ENCODE data around the gene MKLN1.
A peak's percentile ranks its signal among the peaks of the same experiment; 100 is the strongest.

The MKLN1 gene

DNA sequence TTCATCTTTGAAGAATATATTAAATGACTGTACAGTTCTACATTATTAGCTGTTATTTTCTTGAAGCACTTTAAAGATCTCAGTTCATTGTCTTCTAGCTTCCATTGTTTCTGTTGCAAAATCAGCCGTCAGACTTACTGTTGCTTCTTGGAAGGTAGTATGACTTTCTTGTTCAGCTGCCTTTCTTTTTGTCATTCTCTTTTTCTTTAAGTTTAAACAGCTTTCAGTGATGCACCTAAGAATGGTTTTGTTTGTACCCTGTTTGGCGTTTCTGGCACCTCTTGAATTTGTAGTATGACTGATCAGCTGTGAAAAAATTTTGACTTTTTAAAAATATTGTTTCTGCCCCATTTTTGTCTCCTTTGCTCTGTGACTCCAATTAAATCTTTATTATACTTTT, 9.3 kb downstream of the MKLN1 start:
- no peak for TF ChIP-seq POLR2A (IDR thresholded peaks at IDR 0.05; ENCODE audit: low read depth, low read length)
- TF ChIP-seq POLR2AphosphoS5 (IDR thresholded peaks at IDR 0.05; ENCODE audit: low read depth, low read length) = no peak
- TF ChIP-seq TAF1 (IDR thresholded peaks at IDR 0.05; ENCODE audit: borderline replicate concordance, low read depth, low read length) = no peak
- no peak for FAIRE-seq
- no peak for DNase-seq (ENCODE audit: insufficient read length)

DNA sequence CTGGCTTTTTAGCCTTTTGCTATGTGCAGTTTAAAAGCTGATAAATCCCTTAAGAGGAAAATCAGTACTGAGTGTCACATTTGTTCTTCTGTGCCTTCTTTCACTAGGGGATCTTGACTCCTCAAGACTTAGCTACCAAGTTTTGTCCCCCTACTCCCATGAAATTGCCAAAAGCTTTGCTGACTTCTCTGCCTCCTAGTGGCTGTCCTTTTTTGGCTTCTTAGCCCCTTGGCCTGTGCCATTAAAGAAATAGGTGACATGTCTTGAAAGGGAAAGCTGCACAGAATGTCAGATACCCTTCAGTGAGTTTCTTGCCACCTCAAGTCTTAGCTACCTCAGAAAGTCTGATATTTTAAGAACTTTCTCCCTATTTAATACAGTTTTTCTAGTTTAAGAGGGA, 10.5 kb downstream of the MKLN1 start:
- DNase-seq (ENCODE audit: insufficient read length) (no peak), FAIRE-seq (no peak)
- no peak for TF ChIP-seq TAF1 (IDR thresholded peaks at IDR 0.05; ENCODE audit: borderline replicate concordance, low read depth, low read length)
- TF ChIP-seq POLR2A (IDR thresholded peaks at IDR 0.05; ENCODE audit: low read depth, low read length) = no peak
- TF ChIP-seq POLR2AphosphoS5 (IDR thresholded peaks at IDR 0.05; ENCODE audit: low read depth, low read length) = no peak

DNA sequence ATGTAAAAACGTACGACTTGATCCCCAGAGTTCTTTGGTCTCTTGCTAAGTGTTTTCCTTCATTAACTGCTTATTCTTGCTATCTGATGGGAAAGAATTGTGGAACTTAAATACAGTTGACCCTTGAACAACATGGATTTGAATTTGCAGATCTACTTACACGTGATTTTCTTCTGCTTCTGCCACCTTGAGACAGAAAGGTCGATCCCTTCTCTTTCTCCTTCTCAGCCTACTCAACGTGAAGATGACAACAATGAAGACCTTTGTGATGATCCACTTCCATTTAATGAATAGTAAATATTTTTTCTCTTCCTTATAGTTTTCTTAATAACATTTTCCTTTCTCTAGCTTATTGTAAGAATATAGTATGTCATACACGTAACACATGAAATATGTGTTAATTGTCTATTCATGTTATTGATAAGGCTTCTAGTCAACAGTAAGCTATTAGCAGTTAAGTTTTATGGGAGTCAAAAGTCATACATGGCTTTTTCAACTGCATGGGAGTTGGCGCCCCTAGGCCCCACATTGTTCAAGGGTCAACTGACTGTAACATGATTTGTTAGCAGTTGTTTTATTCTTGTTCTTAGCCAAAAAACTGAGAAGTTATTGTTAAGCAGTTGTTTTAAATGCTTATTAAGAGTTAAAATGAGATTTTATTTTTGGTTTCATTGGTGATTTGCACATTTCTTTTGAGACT, 11.2 kb downstream of the MKLN1 start:
- TF ChIP-seq POLR2A (IDR thresholded peaks at IDR 0.05; ENCODE audit: low read depth, low read length) = no peak
- TF ChIP-seq TAF1 (IDR thresholded peaks at IDR 0.05; ENCODE audit: borderline replicate concordance, low read depth, low read length) = no peak
- TF ChIP-seq POLR2AphosphoS5 (IDR thresholded peaks at IDR 0.05; ENCODE audit: low read depth, low read length) = no peak
- peak; percentile 44 for FAIRE-seq
- DNase-seq (ENCODE audit: insufficient read length) = no peak

DNA sequence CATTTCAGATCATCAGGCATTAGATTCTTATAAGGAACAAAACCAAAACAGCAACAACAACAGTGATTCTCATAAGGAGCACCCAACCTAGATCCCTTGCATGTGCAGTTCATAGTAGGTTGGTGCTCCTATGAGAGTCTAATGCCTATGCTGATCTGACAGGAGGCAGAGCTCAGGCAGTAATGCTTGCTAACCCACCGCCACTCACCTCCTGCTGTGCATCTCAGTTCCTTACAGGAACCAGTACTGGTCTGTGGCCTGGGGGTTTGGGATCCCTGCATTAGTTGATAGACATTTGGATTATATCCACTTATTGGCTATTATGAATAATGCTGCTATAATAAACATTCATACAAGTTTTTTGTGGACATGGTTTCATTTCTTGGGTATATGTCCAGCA, 14.0 kb downstream of the MKLN1 start:
- TF ChIP-seq POLR2AphosphoS5 (IDR thresholded peaks at IDR 0.05; ENCODE audit: low read depth, low read length) (no peak), TAF1 (IDR thresholded peaks at IDR 0.05; ENCODE audit: borderline replicate concordance, low read depth, low read length) (no peak), POLR2A (IDR thresholded peaks at IDR 0.05; ENCODE audit: low read depth, low read length) (no peak)
- FAIRE-seq = no peak
- no peak for DNase-seq (ENCODE audit: insufficient read length)

DNA sequence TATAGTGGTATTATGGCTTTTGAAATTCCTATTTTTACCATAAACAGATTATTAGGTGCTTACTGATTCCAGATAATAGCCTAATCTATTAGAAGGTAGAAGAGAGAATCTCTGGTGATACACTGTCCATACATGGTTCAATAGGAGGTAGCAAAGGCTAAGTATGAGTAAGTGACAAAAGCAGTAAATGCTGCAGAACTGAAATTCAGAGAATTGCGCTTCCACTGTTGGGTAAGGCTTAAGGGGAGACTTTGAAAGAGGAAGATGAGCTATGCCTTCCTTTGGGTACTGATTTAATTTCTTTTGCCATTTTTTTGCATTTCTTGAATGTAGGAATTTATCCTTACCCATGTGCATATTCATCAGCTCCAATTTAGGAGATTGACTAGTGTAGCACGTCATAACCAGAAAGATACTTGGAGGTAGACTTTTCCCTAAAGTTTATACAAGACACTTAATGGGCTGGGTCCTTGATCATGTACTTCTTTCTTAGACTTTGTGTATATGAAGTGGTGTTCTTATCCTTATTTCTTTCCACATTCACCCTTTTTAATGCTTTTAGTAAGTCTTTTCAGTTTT, 15.3 kb downstream of the MKLN1 start:
- no peak for DNase-seq (ENCODE audit: insufficient read length)
- no peak for TF ChIP-seq POLR2AphosphoS5 (IDR thresholded peaks at IDR 0.05; ENCODE audit: low read depth, low read length)
- TF ChIP-seq POLR2A (IDR thresholded peaks at IDR 0.05; ENCODE audit: low read depth, low read length) = no peak
- no peak for TF ChIP-seq TAF1 (IDR thresholded peaks at IDR 0.05; ENCODE audit: borderline replicate concordance, low read depth, low read length)
- FAIRE-seq = no peak

DNA sequence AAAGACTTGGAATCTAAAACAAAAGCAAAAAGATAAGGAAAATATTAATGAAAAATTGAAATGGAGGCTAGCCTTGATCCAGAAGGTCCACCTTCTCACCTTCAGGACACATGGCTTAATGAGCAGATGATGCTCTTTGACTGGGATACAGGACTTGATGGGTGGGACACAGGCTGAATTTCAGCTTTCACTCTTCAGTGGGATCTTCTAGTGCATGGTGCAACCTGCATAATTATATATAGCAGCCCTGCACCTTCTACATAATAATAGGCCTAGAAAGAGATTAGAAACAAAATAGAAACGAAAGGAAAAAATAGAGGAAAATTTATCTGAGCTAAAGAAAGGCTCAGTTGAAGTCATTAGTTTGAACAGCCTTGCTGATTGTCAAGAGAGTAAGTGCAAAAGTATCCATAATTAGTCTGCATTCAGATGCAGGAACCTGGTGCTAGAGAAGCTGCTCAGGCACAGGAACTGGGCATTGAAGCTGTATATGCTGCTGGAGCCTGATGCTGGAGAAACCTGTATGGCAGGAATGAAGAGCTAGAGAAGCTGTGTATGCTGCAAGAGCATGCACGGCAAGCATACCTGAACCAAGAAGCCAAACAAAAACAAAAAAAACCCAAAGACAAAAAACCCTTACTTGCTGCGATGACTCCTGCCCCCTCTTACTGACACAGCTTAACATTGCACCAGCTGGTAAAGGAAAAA, 19.4 kb downstream of the MKLN1 start:
- no peak for FAIRE-seq
- TF ChIP-seq POLR2AphosphoS5 (IDR thresholded peaks at IDR 0.05; ENCODE audit: low read depth, low read length) = no peak
- no peak for TF ChIP-seq POLR2A (IDR thresholded peaks at IDR 0.05; ENCODE audit: low read depth, low read length)
- no peak for TF ChIP-seq TAF1 (IDR thresholded peaks at IDR 0.05; ENCODE audit: borderline replicate concordance, low read depth, low read length)
- DNase-seq (ENCODE audit: insufficient read length) = no peak

DNA sequence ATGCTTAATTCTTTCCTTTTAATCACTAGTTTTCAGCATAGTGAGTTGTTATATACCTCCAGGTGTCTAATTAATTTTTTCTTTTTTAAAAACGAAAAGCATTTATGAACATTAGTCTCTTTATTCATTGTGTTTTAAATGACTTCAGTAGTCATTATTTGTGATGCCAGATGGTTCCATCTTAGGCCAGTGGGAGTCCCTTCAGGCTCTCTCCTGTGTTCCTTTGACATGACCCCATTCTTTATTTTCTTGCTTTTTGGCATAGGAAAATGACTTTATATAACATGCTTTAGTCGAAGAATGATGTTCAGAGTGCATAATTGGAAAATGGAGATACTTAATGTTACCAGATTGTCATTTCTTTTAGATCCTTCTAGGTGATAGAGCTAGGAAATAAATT, 24.4 kb downstream of the MKLN1 start:
- DNase-seq (ENCODE audit: insufficient read length) (no peak), FAIRE-seq (no peak)
- TF ChIP-seq POLR2A (IDR thresholded peaks at IDR 0.05; ENCODE audit: low read depth, low read length) (no peak), POLR2AphosphoS5 (IDR thresholded peaks at IDR 0.05; ENCODE audit: low read depth, low read length) (no peak), TAF1 (IDR thresholded peaks at IDR 0.05; ENCODE audit: borderline replicate concordance, low read depth, low read length) (no peak)

DNA sequence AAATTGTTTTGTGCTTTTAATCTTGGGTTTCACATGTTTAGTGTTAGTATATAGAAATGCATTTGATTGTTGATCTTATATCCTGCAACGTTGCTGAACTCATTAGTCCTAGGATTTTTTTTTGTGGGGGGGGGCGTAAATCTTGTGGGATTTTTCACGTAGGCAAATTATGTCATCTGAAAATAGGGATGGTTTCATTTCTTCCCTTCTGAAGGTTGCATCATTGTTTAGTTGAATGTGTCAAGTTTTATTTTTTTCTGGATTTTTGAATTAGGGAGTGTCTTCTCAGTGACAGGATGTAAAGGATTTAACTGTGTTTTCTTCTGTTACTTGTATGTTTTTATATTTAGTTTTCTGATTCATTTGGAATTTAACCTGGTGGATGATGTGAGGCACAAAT, 26.7 kb downstream of the MKLN1 start:
- FAIRE-seq = no peak
- no peak for TF ChIP-seq POLR2A (IDR thresholded peaks at IDR 0.05; ENCODE audit: low read depth, low read length)
- no peak for TF ChIP-seq POLR2AphosphoS5 (IDR thresholded peaks at IDR 0.05; ENCODE audit: low read depth, low read length)
- no peak for TF ChIP-seq TAF1 (IDR thresholded peaks at IDR 0.05; ENCODE audit: borderline replicate concordance, low read depth, low read length)
- DNase-seq (ENCODE audit: insufficient read length) = no peak

DNA sequence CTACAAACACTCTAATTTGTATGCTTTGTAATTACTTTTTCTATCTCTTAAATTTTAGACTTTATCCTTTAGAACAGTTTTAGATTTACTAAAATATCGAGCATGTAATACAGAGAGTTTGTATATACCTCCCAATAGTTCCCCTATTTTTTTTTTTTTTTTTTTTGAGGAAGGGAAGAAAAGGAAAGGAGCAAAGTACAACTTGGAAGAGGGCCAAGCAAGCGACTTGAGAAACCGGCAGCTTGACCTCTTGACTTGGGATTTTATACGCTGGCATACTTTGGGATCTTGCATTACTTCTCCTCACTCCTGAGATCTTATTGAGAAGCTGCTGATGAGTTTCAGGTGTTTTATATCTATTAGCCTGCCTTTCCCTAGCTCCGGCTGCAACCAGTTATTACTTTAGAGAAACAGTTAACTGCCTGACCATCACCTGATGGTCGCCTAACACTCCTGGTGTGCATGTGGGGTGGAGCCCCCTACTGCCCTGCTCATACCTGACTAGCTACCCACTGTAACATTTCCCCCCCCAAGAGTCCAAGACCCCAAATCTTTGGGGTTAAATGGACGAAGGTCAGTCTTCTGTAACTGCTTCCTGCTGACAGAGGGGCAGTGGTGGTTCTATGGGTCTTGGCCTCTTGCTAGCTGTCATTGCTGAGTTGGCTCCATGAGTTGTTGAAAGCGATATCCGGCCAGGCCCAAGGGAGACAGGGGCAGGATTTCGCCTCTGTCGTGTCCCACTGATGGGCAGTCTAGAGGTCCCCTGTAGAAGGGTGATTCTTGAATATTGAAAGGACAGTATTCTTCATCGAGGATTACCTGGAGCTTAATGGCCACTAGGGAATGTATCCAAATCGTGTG, 28.5 kb downstream of the MKLN1 start:
- DNase-seq (ENCODE audit: insufficient read length) (no peak), FAIRE-seq (no peak)
- no peak for TF ChIP-seq POLR2A (IDR thresholded peaks at IDR 0.05; ENCODE audit: low read depth, low read length)
- no peak for TF ChIP-seq TAF1 (IDR thresholded peaks at IDR 0.05; ENCODE audit: borderline replicate concordance, low read depth, low read length)
- no peak for TF ChIP-seq POLR2AphosphoS5 (IDR thresholded peaks at IDR 0.05; ENCODE audit: low read depth, low read length)

DNA sequence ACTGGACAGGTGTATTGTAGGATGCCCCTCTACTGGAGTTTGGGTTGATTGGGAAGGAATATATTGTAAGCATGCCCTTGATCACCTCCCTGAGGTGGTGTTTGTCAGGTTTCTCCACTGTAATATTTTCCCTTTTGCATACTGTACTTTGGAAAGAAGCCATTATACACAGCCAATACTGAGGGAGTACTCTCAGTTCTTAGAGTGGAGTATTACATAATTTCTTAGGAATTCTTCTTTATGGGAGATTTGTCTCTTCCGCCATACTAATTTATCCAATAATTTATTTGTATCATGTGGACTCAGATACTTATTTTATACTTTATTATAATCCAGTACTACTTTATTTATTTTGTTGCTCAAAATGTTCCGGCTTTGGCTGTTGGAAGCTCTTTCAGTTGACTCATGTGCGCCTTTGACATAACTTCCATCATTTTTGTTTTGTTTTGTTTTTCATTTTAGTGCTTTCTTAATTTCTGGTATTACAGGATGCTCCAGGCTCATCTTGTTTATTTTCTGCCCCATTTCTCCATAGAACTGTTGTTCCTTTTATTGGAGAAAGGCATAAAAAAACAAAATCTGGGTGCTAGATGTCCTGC, 29.7 kb downstream of the MKLN1 start:
- FAIRE-seq = no peak
- TF ChIP-seq POLR2A (IDR thresholded peaks at IDR 0.05; ENCODE audit: low read depth, low read length) (no peak), TAF1 (IDR thresholded peaks at IDR 0.05; ENCODE audit: borderline replicate concordance, low read depth, low read length) (no peak), POLR2AphosphoS5 (IDR thresholded peaks at IDR 0.05; ENCODE audit: low read depth, low read length) (no peak)
- no peak for DNase-seq (ENCODE audit: insufficient read length)

DNA sequence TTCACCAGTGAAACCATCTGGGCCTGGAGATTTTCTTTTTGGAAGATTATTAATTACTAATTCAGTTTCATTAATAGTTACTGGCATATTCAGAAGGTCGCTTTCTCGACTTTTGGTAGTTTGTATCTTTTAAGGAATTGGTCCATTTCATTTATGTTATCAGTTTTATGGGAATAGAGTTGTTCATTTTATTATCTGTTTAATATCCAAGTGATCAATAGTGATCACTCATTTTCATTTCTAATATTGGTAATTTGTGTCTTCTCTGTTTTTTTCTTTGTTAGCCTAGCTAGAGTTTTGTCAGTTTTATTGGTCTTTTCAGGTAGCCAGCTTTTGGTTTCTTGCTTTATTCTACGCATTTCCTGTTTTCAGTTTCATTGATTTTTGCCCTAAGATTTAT, 31.0 kb downstream of the MKLN1 start:
- no peak for DNase-seq (ENCODE audit: insufficient read length)
- TF ChIP-seq TAF1 (IDR thresholded peaks at IDR 0.05; ENCODE audit: borderline replicate concordance, low read depth, low read length) (no peak), POLR2A (IDR thresholded peaks at IDR 0.05; ENCODE audit: low read depth, low read length) (no peak)
- FAIRE-seq = no peak

All from GM12892 (cell line).